Nephron (organoid): ENCODE results near the gene PARVA.
A peak's percentile ranks its signal among the peaks of the same experiment; 100 is the strongest.

Experiments used
- H3K27ac Mint-ChIP-seq, 3 experiments: 2 replicates each; pipeline ENCODE4 v1.8.0; 2020; ENCODE audit warnings: mixed read lengths in 3 of 3, mild to moderate bottlenecking in 2 of 3, moderate library complexity in 1 of 3
- H3K27me3 Mint-ChIP-seq: 2 replicates; pipeline ENCODE4 v1.8.0; 2021; ENCODE audit warnings: low read depth, mild to moderate bottlenecking, moderate library complexity, mixed read lengths
- H3K36me3 Mint-ChIP-seq: 2 replicates; pipeline ENCODE4 v1.8.0; 2020; ENCODE audit warnings: low read depth, mixed read lengths
- H3K4me1 Mint-ChIP-seq: 2 replicates; pipeline ENCODE4 v1.8.0; 2020; ENCODE audit warnings: mixed read lengths
- H3K4me3 Mint-ChIP-seq, 3 experiments: 2 replicates each; pipeline ENCODE4 v1.8.0; 2020; ENCODE audit warnings: mild to moderate bottlenecking in 3 of 3, mixed read lengths in 3 of 3, moderate library complexity in 2 of 3
- H3K9me3 Mint-ChIP-seq: 2 replicates; pipeline ENCODE4 v1.8.0; 2020; ENCODE audit warnings: mixed read lengths
- CTCF ChIP-seq, 3 experiments: fragments of 200-600 bp; sonication (generic); IDR thresholded peaks; one replicate each; pipeline ENCODE4 v1.5.0; 2021; ENCODE audit warnings: antibody characterized with exemption in 3 of 3; ENCODE audit not compliant: unreplicated experiment in 3 of 3

Gene PARVA

GRCh38 chr11:12438291-12438690 lies 60.9 kb downstream of the PARVA start:
- peaks cover 5% of the 10 kb centered on the region for H3K9me3 Mint-ChIP-seq
- H3K4me3 Mint-ChIP-seq = no peak overlapping the region
- peaks cover 31% of the 10 kb centered on the region for H3K36me3 Mint-ChIP-seq
- no peak for TF ChIP-seq CTCF (IDR thresholded peaks at IDR 0.05; ENCODE audit: unreplicated experiment in 3 of 3)
- no peaks in the 10 kb centered on the region for H3K27me3 Mint-ChIP-seq
- H3K4me1 Mint-ChIP-seq = peaks cover 45% of the 10 kb centered on the region
- no peak overlapping the region for H3K27ac Mint-ChIP-seq

GRCh38 chr11:12439615-12440014 lies 62.2 kb downstream of the PARVA start:
- Mint-ChIP-seq H3K4me1 (peaks cover 32% of the 10 kb centered on the region), H3K36me3 (peaks cover 31% of the 10 kb centered on the region), H3K27me3 (no peaks in the 10 kb centered on the region), H3K4me3 (no peak overlapping the region), H3K27ac (peak overlapping the region in 2 of 3 experiments; percentile 1 to 13), H3K9me3 (peaks cover 5% of the 10 kb centered on the region)
- TF ChIP-seq CTCF (IDR thresholded peaks at IDR 0.05; ENCODE audit: unreplicated experiment in 3 of 3) = no peak

GRCh38 chr11:12440565-12440964 lies 63.2 kb downstream of the PARVA start:
- Mint-ChIP-seq H3K9me3 (peaks cover 5% of the 10 kb centered on the region), H3K27ac (peak overlapping the region; percentile 69 to 89 (median 73)), H3K27me3 (no peaks in the 10 kb centered on the region), H3K4me3 (no peak overlapping the region), H3K4me1 (peaks cover 22% of the 10 kb centered on the region), H3K36me3 (peaks cover 31% of the 10 kb centered on the region)
- TF ChIP-seq CTCF (IDR thresholded peaks at IDR 0.05; ENCODE audit: unreplicated experiment in 3 of 3) = no peak

- H3K9me3 Mint-ChIP-seq = peaks cover 5% of the 10 kb centered on the region
- peaks cover 28% of the 10 kb centered on the region for H3K36me3 Mint-ChIP-seq
- peaks cover 21% of the 10 kb centered on the region for H3K4me1 Mint-ChIP-seq
- TF ChIP-seq CTCF (IDR thresholded peaks at IDR 0.05; ENCODE audit: unreplicated experiment in 3 of 3) = no peak
- H3K4me3 Mint-ChIP-seq = no peak overlapping the region
- H3K27ac Mint-ChIP-seq = peak overlapping the region; percentile 69 to 89 (median 73)
- no peaks in the 10 kb centered on the region for H3K27me3 Mint-ChIP-seq
Measured at GRCh38 chr11:12441231-12441861, 64.0 kb downstream of the PARVA start.

GRCh38 chr11:12444601-12445000 lies 67.2 kb downstream of the PARVA start:
- H3K27ac Mint-ChIP-seq = no peak overlapping the region
- no peaks in the 10 kb centered on the region for H3K27me3 Mint-ChIP-seq
- H3K9me3 Mint-ChIP-seq = peaks cover 5% of the 10 kb centered on the region
- H3K36me3 Mint-ChIP-seq = peaks cover 17% of the 10 kb centered on the region
- TF ChIP-seq CTCF (IDR thresholded peaks at IDR 0.05; ENCODE audit: unreplicated experiment in 3 of 3) = no peak
- H3K4me1 Mint-ChIP-seq = peaks cover 34% of the 10 kb centered on the region
- H3K4me3 Mint-ChIP-seq = no peak overlapping the region

GRCh38 chr11:12445001-12445400 lies 67.6 kb downstream of the PARVA start:
- Mint-ChIP-seq H3K27ac (no peak overlapping the region), H3K27me3 (no peaks in the 10 kb centered on the region), H3K4me1 (peaks cover 37% of the 10 kb centered on the region), H3K9me3 (peaks cover 5% of the 10 kb centered on the region), H3K36me3 (peaks cover 13% of the 10 kb centered on the region), H3K4me3 (no peak overlapping the region)
- TF ChIP-seq CTCF (IDR thresholded peaks at IDR 0.05; ENCODE audit: unreplicated experiment in 3 of 3) = no peak
